Ramos (cell line): Measurements from ENCODE around the gene TESPA1.

Experiments used
- in situ Hi-C: fragments of 300-500 bp; cut with MboI; formaldehyde crosslinking; loops from one replicate; pipeline ENCODE4 v1.14.3; 2022; ENCODE audit warnings: low sequenced_read_pairs; ENCODE audit not compliant: unreplicated experiment

TESPA1 gene

GRCh38 chr12:54917001-54917488 is 67.5 kb downstream of the TESPA1 start:
- in situ Hi-C loops = no loop called here
